Nasal cavity respiratory epithelium epithelial cell of viscerocranial mucosa (primary cell): ENCODE data around the gene TRIML2. TPM values are rescaled to one million over a fixed set of nuclear protein-coding genes. Genes with fewer than 3 reads are reported as not detected.

Experiments
- total RNA-seq: library from RNA; depleted of rRNA; stranded (reverse); fragments of >200 nt; gene quantifications from 2 replicates; pipeline ENCODE4 v1.2.3, GENCODE V29; 2014

Gene TRIML2, protein sequence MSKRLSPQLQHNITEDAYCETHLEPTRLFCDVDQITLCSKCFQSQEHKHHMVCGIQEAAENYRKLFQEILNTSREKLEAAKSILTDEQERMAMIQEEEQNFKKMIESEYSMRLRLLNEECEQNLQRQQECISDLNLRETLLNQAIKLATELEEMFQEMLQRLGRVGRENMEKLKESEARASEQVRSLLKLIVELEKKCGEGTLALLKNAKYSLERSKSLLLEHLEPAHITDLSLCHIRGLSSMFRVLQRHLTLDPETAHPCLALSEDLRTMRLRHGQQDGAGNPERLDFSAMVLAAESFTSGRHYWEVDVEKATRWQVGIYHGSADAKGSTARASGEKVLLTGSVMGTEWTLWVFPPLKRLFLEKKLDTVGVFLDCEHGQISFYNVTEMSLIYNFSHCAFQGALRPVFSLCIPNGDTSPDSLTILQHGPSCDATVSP
- total RNA-seq, result under 0.01 and 0.07 TPM in 2 replicates

GRCh38 chr4:188109157-188109755, at the start of gene TRIML2:
TSS of gene TRIML2 (minus strand) at chr4:188109603. CDS start at chr4:188105368, 4,235 bp downstream.

DNA sequence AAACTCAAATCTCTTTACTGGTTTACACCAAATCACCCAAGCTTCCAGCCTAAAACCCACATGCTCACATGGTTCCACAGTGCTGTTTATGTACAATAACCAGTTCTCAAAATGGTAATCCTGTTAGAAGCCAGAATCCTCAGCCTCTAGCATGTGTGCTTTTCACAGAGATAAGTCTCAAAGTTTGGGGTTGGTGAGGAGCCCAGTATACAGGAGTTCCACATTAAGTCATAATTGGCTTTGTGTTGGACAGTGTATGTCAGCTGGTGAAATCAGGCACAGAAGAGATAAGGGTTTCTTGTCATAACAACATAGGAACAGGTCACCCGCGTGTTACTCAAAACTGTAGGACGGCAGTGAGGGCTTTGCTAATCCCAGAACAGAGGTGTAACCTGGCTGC, 29.7 kb upstream of the TRIML2 start, which contains the start of gene TRIML1:
TRIML1 (plus strand) TSS at position 301 of the 400 bp plus-strand sequence. CDS start 118 bp downstream, outside the sequence.

Other genes with a start within 250 kb of the TRIML2 start
- gene ZFP42, start 113.8 kb downstream of the TRIML2 start, total RNA-seq, result 0.34 and 1.00 TPM in 2 replicates
- not detected in 2 replicates for gene TRIML1, start 29.8 kb upstream of the TRIML2 start, total RNA-seq